Neural progenitor cell (in vitro differentiated cells): ENCODE measurements around the gene PPM1D. TPM values are rescaled to one million over a fixed set of nuclear protein-coding genes. Genes with fewer than 3 reads are reported as not detected.

Source experiments
- DNase-seq: peaks from one replicate; pipeline ENCODE4 v3.0.0-alpha.2; 2016; ENCODE audit warnings: low spot score
- H2AFZ ChIP-seq: fragments of 200-600 bp; sonication (generic); replicated peaks from 2 replicates; pipeline ENCODE4 v1.6.1; 2016; ENCODE audit warnings: antibody characterized with exemption
- H3F3A ChIP-seq: fragments of 200-600 bp; sonication (generic); 2 replicates; pipeline ENCODE4 v1.6.1; 2016; ENCODE audit warnings: antibody characterized with exemption, low read depth
- H3K27ac ChIP-seq: fragments of 200-600 bp; sonication (generic); 2 replicates; pipeline ENCODE4 v1.5.1; 2016; ENCODE audit warnings: mild to moderate bottlenecking
- H3K27me3 ChIP-seq: fragments of 200-600 bp; sonication (generic); 2 replicates; pipeline ENCODE4 v1.6.1; 2016; ENCODE audit warnings: mild to moderate bottlenecking, moderate library complexity
- H3K36me3 ChIP-seq: fragments of 200-600 bp; sonication (generic); 2 replicates; pipeline ENCODE4 v1.5.1; 2016
- H3K4me1 ChIP-seq: fragments of 200-600 bp; sonication (generic); 2 replicates; pipeline ENCODE4 v1.6.1; 2016; ENCODE audit warnings: mixed run types
- H3K4me2 ChIP-seq: fragments of 200-600 bp; sonication (generic); 2 replicates; pipeline ENCODE4 v1.6.1; 2016
- H3K4me3 ChIP-seq: fragments of 200-600 bp; sonication (generic); 2 replicates; pipeline ENCODE4 v1.5.1; 2016
- H3K79me2 ChIP-seq: fragments of 200-600 bp; sonication (generic); 2 replicates; pipeline ENCODE4 v1.6.1; 2016; ENCODE audit warnings: low read depth
- H3K9ac ChIP-seq: fragments of 200-600 bp; sonication (generic); 2 replicates; pipeline ENCODE4 v1.6.1; 2016
- H3K9me3 ChIP-seq: fragments of 200-600 bp; sonication (generic); 2 replicates; pipeline ENCODE4 v1.5.1; 2016; ENCODE audit warnings: low read depth
- H4K20me1 ChIP-seq: fragments of 200-600 bp; sonication (generic); 2 replicates; pipeline ENCODE4 v1.6.1; 2016; ENCODE audit warnings: low read depth
- H3K27ac Mint-ChIP-seq: 3 replicates; pipeline ENCODE4 v1.8.0; 2021; ENCODE audit warnings: mixed read lengths
- H3K27me3 Mint-ChIP-seq: 2 replicates; pipeline ENCODE4 v1.8.0; 2022; ENCODE audit warnings: low read depth, mild to moderate bottlenecking, inconsistent platforms, moderate library complexity, mixed read lengths; ENCODE audit not compliant: insufficient read depth
- H3K36me3 Mint-ChIP-seq: 3 replicates; pipeline ENCODE4 v1.8.0; 2021; ENCODE audit warnings: mixed read lengths
- H3K4me1 Mint-ChIP-seq: 3 replicates; pipeline ENCODE4 v1.8.0; 2021; ENCODE audit warnings: mixed read lengths
- H3K4me3 Mint-ChIP-seq: 3 replicates; pipeline ENCODE4 v1.8.0; 2021; ENCODE audit warnings: mild to moderate bottlenecking, moderate library complexity, mixed read lengths
- H3K9me3 Mint-ChIP-seq: 3 replicates; pipeline ENCODE4 v1.8.0; 2020; ENCODE audit warnings: mixed read lengths
- EZH2 ChIP-seq: fragments of 200-600 bp; sonication (generic); IDR thresholded peaks from 2 replicates; pipeline ENCODE4 v1.6.1; 2017; ENCODE audit warnings: antibody characterized with exemption, mild to moderate bottlenecking, moderate library complexity
- EZH2phosphoT487 ChIP-seq: fragments of 200-600 bp; sonication (generic); IDR thresholded peaks from 2 replicates; pipeline ENCODE4 v1.6.1; 2017; ENCODE audit warnings: antibody characterized with exemption
- total RNA-seq: library from RNA; depleted of rRNA; stranded (reverse); fragments of >200 nt; gene quantifications from 2 replicates; pipeline ENCODE4 v1.2.3, GENCODE V29; 2015; ENCODE audit warnings: low replicate concordance
- TF ChIP-seq, protein P1 (sequence below): fragments of 200-600 bp; sonication (generic); IDR thresholded peaks from 2 replicates; pipeline ENCODE4 v1.5.1; 2017; ENCODE audit warnings: antibody characterized with exemption, mild to moderate bottlenecking

PPM1D gene
- total RNA-seq, 1 donor from 2014 or later: 22.9 TPM

DNA sequence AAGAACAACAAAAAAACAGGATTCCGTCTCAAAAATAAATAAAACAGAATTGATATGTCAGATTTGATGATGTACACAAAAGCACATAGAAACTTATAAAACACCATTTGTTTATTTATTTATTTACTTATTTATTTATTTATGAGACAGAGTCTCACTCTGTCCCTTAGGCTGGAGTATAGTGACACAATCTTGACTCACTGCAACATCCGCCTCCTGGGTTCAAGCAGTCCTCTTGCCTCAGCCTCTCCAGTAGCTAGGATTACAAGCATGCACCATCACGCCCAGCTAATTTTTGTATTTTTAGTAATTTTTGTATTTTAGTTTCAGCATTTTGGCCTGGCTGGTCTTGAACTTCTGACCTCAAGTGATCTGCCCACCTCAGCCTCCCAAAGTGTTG lies 99.1 kb downstream of the PPM1D start:
- no peak overlapping the region for H3K9ac ChIP-seq
- no peak overlapping the region for H3K27ac ChIP-seq
- Mint-ChIP-seq H3K4me3 (no peak overlapping the region), H3K9me3 (no peaks in the 10 kb centered on the region), H3K36me3 (peaks cover 2% of the 10 kb centered on the region), H3K4me1 (no peaks in the 10 kb centered on the region), H3K27ac (no peak overlapping the region), H3K27me3 (no peaks in the 10 kb centered on the region)
- TF ChIP-seq EZH2: no peak
- TF ChIP-seq, protein P1, sequence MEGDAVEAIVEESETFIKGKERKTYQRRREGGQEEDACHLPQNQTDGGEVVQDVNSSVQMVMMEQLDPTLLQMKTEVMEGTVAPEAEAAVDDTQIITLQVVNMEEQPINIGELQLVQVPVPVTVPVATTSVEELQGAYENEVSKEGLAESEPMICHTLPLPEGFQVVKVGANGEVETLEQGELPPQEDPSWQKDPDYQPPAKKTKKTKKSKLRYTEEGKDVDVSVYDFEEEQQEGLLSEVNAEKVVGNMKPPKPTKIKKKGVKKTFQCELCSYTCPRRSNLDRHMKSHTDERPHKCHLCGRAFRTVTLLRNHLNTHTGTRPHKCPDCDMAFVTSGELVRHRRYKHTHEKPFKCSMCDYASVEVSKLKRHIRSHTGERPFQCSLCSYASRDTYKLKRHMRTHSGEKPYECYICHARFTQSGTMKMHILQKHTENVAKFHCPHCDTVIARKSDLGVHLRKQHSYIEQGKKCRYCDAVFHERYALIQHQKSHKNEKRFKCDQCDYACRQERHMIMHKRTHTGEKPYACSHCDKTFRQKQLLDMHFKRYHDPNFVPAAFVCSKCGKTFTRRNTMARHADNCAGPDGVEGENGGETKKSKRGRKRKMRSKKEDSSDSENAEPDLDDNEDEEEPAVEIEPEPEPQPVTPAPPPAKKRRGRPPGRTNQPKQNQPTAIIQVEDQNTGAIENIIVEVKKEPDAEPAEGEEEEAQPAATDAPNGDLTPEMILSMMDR: no peak
- H3K4me3 ChIP-seq: no peak overlapping the region
- H4K20me1 ChIP-seq: no peaks in the 10 kb centered on the region
- H3K4me2 ChIP-seq: no peak overlapping the region
- H3F3A ChIP-seq: no peaks in the 10 kb centered on the region
- no peak for DNase-seq
- H3K9me3 ChIP-seq: no peaks in the 10 kb centered on the region
- H3K4me1 ChIP-seq: no peaks in the 10 kb centered on the region
- no peaks in the 10 kb centered on the region for H3K79me2 ChIP-seq
- no peaks in the 10 kb centered on the region for H3K27me3 ChIP-seq
- H3K36me3 ChIP-seq: no peaks in the 10 kb centered on the region
- H2AFZ ChIP-seq: no peak overlapping the region

DNA sequence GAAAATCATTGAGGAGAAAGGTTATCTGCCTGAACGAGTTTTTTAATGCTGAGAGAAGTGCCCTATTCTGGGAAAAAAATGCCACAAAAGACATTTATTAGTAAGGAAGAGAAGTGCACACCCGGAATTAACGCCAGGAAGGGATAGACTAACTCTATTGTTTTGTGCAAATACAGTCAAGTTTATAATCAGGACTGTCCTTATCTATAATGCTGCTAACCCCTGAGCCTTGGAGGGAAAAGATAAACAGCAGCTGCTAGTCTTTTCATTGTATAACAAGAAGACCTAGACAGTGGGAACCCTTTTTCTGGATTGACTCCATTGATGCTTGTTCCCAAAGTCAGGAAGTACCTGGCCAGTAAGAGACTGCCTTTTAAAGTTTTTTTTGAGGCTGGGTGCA lies 104.2 kb downstream of the PPM1D start:
- Mint-ChIP-seq H3K36me3 (peaks cover 4% of the 10 kb centered on the region), H3K27me3 (no peaks in the 10 kb centered on the region), H3K4me1 (no peaks in the 10 kb centered on the region), H3K27ac (no peak overlapping the region), H3K9me3 (no peaks in the 10 kb centered on the region), H3K4me3 (no peak overlapping the region)
- Histone ChIP-seq H4K20me1 (no peaks in the 10 kb centered on the region), H3K9ac (no peak overlapping the region), H3K79me2 (no peaks in the 10 kb centered on the region), H3K9me3 (no peaks in the 10 kb centered on the region), H3K36me3 (no peaks in the 10 kb centered on the region), H3K4me1 (no peaks in the 10 kb centered on the region), H3K4me2 (no peak overlapping the region), H3K4me3 (no peak overlapping the region), H3K27ac (no peak overlapping the region), H3F3A (no peaks in the 10 kb centered on the region), H3K27me3 (no peaks in the 10 kb centered on the region), H2AFZ (no peak overlapping the region)
- DNase-seq: no peak
- TF ChIP-seq EZH2phosphoT487: no peak
- TF ChIP-seq EZH2: no peak
- TF ChIP-seq, protein P1: no peak

DNA sequence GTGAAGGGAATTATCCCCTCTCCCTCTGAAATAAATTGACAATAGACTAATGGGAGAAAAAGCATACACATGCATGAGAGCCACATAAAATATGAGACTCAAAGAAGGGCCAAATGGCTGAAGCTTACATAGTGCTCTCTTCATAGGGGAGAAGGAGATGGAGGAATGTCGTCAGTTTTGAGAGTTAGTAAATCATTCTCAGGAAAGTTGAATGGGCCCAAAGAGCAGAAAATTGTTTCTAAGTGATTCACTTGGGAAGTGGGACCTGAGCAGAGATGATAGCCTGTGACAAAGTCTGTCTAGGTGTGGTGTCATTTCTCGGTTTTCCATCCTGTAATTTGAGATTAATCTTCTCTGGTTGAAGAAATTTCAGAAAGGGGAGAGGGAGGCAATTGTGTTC lies 112.7 kb downstream of the PPM1D start:
- TF ChIP-seq, protein P1: no peak
- TF ChIP-seq EZH2 (no peak), EZH2phosphoT487 (no peak)
- H3K36me3 Mint-ChIP-seq: peaks cover 7% of the 10 kb centered on the region
- no peaks in the 10 kb centered on the region for H3K9me3 Mint-ChIP-seq
- H3K27me3 ChIP-seq: no peaks in the 10 kb centered on the region
- H3K4me2 ChIP-seq: no peak overlapping the region
- no peak overlapping the region for H2AFZ ChIP-seq
- H3K36me3 ChIP-seq: no peaks in the 10 kb centered on the region
- no peaks in the 10 kb centered on the region for H3K4me1 ChIP-seq
- H3K9me3 ChIP-seq: no peaks in the 10 kb centered on the region
- H3K4me3 ChIP-seq: no peak overlapping the region
- H3K9ac ChIP-seq: no peak overlapping the region
- no peaks in the 10 kb centered on the region for H3K79me2 ChIP-seq
- DNase-seq: no peak
- H3K4me1 Mint-ChIP-seq: no peaks in the 10 kb centered on the region
- no peaks in the 10 kb centered on the region for H3K27me3 Mint-ChIP-seq
- H3K27ac Mint-ChIP-seq: no peak overlapping the region
- no peaks in the 10 kb centered on the region for H3F3A ChIP-seq
- no peak overlapping the region for H3K27ac ChIP-seq
- no peaks in the 10 kb centered on the region for H4K20me1 ChIP-seq
- no peak overlapping the region for H3K4me3 Mint-ChIP-seq

DNA sequence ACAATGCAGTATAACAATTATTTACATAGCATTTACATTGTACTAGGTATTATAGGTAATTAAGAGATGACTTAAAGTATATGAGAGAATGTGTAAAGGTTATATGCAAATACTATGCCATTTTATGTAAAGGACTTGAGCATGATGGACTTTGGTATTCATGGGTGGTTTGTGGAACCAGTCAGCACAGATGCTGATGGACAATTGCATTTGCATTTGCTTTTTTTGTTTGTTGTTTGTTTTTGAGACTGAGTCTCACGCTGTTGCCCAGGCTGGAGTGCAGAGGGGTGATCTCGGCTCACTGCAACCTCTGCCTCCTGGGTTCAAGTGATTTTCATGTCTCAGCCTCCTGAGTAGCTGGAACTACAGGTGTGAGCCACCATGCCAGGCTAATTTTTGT lies 113.6 kb downstream of the PPM1D start:
- H3K27me3 ChIP-seq: no peaks in the 10 kb centered on the region
- H3K79me2 ChIP-seq: no peaks in the 10 kb centered on the region
- TF ChIP-seq, protein P1: no peak
- TF ChIP-seq EZH2: no peak
- TF ChIP-seq EZH2phosphoT487: no peak
- no peaks in the 10 kb centered on the region for H3K27me3 Mint-ChIP-seq
- no peak overlapping the region for H3K4me3 ChIP-seq
- H3K4me1 ChIP-seq: no peaks in the 10 kb centered on the region
- H3K36me3 ChIP-seq: no peaks in the 10 kb centered on the region
- no peaks in the 10 kb centered on the region for H3K4me1 Mint-ChIP-seq
- no peaks in the 10 kb centered on the region for H3F3A ChIP-seq
- no peak overlapping the region for H2AFZ ChIP-seq
- H3K9me3 ChIP-seq: no peaks in the 10 kb centered on the region
- no peak overlapping the region for H3K4me3 Mint-ChIP-seq
- H3K9ac ChIP-seq: no peak overlapping the region
- H3K9me3 Mint-ChIP-seq: no peaks in the 10 kb centered on the region
- H3K4me2 ChIP-seq: no peak overlapping the region
- DNase-seq: no peak
- H4K20me1 ChIP-seq: no peaks in the 10 kb centered on the region
- no peak overlapping the region for H3K27ac ChIP-seq
- peaks cover 7% of the 10 kb centered on the region for H3K36me3 Mint-ChIP-seq
- H3K27ac Mint-ChIP-seq: no peak overlapping the region
